ENCODE measurements around the gene PGGHG.

PGGHG gene

DNA sequence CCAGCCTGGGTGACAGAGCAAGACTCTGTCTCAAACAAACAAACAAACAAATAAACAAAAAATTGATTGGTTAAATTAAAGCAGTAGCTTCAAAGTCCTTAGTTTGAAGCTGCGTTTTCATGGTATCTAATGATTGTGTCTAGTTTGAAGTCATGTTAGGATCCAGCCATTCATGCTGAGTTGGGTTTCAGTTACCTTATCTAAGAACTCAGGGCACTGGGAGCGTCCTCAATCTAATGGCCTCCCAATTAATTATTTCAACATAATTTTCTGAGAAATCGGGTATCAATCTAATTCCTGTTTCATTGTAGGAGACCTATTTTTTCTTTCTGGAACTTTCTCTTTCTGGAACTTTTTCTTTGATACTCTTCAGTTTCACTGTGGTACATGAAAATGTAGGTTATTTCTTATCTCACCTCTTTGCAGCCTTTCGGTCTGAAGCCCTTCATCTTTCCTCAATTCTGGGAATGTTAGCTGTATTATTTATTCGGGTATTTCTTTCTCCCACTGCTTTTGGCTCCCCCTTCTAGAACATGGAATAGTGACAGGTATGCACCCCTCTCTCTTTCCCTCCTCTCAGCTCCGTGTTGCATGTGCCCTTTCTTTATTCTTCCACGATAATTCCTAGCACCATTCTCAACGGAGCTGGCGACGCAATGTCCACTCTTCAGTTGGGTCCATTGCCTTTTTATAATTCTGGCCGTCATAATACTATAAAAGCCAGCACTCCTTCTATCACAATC is 56.1 kb downstream of the PGGHG start:
- TF ChIP-seq, protein P1, sequence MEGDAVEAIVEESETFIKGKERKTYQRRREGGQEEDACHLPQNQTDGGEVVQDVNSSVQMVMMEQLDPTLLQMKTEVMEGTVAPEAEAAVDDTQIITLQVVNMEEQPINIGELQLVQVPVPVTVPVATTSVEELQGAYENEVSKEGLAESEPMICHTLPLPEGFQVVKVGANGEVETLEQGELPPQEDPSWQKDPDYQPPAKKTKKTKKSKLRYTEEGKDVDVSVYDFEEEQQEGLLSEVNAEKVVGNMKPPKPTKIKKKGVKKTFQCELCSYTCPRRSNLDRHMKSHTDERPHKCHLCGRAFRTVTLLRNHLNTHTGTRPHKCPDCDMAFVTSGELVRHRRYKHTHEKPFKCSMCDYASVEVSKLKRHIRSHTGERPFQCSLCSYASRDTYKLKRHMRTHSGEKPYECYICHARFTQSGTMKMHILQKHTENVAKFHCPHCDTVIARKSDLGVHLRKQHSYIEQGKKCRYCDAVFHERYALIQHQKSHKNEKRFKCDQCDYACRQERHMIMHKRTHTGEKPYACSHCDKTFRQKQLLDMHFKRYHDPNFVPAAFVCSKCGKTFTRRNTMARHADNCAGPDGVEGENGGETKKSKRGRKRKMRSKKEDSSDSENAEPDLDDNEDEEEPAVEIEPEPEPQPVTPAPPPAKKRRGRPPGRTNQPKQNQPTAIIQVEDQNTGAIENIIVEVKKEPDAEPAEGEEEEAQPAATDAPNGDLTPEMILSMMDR (IDR thresholded peaks at IDR 0.05; ENCODE audit: insufficient read depth, low read depth, low read length, missing control alignments), result no peak
- DNase-seq (ENCODE audit: low read depth), result no peak
- no peak overlapping the region for H3K4me3 ChIP-seq (ENCODE audit: low read length)

Data from epithelial cell of esophagus (primary cell).